GM10266 (cell line): ENCODE measurements around the gene ETDA.

Source experiments
- DNase-seq: peaks from one replicate; pipeline ENCODE4 v3.0.0; 2012; ENCODE audit errors: extremely low spot score
- TF ChIP-seq, protein P1 (sequence below): IDR thresholded peaks from 2 replicates; pipeline ENCODE4 v1.5.1; 2012; ENCODE audit warnings: mild to moderate bottlenecking, low read depth; ENCODE audit not compliant: control insufficient read depth, insufficient read depth; ENCODE audit errors: missing control alignments

Gene ETDA

DNA sequence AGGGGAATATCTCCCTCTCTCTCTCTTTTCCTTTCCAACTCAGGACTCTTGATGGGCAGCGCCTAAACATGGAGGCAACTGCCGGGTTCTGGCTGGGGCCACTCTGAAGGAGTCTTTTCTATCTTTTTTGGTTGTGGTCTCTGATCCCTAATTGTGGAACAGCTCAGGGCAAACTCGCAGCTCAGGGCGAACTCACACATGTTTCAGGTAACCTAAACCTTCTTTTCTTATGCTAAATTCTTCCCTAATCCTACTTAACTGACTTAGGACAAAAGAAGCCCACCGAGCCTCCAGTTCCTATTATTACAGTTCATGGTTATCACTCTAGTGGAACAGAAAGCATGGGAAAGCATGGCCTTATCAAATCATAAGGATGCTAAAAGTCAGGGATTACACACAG lies 21.3 kb downstream of the ETDA start:
- no peak for DNase-seq

DNA sequence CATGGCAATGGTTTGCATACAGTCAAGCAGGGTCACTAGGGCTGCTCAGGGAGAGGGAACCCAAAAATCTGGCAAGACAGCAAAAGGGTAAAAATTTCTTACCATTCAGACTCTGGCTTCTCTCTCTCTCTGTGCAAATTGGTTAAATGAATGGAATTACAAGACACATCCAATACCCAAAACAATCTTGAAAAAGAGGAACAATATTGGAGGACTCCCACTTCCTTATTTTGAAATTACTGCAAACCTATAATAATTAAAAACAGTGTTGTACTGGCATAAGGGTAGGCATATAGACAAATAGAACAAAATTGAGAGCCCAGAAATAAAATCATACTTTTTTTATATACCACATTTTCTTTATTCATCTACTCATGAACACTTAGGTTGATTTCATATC lies 24.1 kb downstream of the ETDA start:
- no peak for DNase-seq
- TF ChIP-seq, protein P1, sequence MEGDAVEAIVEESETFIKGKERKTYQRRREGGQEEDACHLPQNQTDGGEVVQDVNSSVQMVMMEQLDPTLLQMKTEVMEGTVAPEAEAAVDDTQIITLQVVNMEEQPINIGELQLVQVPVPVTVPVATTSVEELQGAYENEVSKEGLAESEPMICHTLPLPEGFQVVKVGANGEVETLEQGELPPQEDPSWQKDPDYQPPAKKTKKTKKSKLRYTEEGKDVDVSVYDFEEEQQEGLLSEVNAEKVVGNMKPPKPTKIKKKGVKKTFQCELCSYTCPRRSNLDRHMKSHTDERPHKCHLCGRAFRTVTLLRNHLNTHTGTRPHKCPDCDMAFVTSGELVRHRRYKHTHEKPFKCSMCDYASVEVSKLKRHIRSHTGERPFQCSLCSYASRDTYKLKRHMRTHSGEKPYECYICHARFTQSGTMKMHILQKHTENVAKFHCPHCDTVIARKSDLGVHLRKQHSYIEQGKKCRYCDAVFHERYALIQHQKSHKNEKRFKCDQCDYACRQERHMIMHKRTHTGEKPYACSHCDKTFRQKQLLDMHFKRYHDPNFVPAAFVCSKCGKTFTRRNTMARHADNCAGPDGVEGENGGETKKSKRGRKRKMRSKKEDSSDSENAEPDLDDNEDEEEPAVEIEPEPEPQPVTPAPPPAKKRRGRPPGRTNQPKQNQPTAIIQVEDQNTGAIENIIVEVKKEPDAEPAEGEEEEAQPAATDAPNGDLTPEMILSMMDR, result no peak

More for the DNA sequence above, 21.3 kb downstream of the ETDA start:
- TF ChIP-seq, protein P1, result no peak

DNA sequence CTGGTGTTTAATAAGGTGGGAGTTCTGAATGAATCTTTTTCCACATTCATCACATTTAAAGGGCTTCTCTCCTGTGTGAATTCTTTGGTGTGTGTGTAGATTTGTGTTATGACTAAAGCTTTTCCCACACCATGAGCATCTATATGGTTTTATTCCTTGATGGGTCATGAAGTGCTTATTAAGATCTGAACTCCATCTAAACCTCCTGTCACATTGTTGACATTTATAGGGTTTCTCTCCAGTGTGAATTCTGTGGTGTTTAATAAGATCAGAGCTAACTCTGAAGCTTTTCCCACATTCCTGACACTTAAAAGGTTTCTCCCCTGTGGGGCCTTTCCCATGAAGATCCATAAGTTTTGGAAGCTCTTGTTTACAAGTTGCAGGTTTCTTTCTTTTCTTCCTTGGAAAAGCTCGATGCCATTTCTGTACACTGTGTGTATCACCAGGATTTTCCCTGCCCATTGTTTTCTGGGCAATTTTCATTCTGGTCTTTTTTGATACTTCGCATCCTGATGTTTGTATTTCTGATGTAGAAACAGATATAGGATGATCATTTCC lies 35.5 kb downstream of the ETDA start:
- no peak for DNase-seq
- TF ChIP-seq, protein P1, result no peak

DNA sequence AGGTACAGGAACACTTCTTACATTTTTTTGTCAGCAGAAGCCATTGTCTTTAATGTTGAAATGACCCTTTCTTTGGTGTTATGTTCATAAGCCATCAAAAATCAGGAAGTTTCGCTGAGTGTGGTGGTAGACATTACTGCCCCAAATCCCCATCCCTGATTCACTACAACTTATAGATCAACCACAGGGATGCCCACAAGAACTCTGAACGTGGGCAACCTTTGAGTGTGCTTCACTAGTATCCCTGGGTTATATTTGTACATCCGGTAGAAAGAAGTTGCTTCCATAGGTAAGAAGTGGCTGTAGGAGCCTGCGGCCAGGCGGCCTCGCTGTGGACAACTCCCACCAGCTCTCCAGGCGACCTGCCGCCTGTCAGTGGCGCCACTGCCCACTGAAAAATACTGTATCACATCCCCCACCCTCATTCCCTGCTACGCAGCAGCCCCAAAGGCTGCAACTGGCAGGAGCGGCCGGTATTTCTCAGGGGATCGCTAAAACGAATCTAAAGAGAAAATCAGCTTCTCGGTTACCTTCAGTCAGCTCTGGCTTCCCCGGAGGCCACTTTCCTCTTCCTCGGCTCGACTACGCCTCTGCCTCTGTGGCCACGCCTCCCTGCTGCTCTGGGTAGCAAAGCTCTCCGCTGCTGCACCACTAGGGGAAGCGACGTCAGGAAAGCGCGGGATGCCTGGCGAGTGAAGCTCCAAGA lies 43.5 kb downstream of the ETDA start:
- TF ChIP-seq, protein P1, result peak; percentile 21
- peak; percentile 43 for DNase-seq

DNA sequence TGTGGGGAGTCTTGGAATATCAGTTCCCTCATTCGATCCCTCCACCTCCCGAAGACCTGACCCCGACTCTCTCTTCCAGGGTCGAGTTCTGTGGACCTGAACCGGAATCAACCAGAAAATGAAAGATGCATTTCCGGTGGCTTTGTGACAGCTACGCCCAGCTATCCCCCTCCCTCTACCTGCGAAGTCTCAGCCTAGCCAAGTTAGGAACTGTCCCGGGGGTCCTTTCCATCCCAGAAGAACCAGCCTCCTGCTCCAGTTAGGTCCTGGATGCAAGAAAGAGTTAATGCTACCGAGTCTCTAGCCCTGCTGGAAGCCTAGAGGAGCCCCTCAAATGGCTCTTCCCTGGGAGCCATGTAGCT lies 44.1 kb downstream of the ETDA start:
- TF ChIP-seq, protein P1, result no peak

DNA sequence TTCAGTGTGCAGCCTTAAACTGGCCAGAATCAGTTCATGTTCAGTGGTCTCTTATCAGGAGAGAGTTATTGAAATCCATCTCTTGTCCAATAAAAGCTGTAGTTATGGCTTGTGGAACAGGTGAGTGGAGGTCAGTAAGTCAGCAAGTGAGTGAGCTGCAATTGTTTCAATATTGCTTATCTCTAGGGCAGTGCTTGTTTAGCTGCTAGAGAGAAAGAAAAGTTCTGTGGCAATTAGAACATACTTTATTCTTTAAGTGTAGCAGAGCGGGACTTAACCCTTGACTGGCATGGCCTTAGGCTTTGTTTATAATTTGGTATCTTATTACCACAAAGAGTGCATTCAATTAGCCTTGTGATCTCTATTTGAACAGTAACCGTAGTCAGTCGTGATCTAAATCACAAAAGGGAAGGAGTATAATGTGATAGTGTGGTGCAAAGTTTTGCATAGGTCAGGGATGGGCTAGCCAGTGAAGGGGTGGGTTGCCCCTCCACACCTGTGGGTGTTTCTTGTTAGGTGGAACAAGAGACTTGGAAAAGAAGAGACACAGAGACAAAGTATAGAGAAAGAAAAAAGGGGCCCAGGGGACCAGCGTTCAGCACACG lies 50.5 kb downstream of the ETDA start:
- TF ChIP-seq, protein P1, result no peak
- no peak for DNase-seq

More for the DNA sequence above, 44.1 kb downstream of the ETDA start:
- no peak for DNase-seq
